Keratinocyte (primary cell): ENCODE results near the gene PLXNA2. TPM values are rescaled to one million over a fixed set of nuclear protein-coding genes. Genes with fewer than 3 reads are reported as not detected.

Experiments used
- DNase-seq: peaks from one replicate; pipeline ENCODE4 v3.0.0-alpha.2; 2011; ENCODE audit warnings: low read depth, missing footprints, low spot score
- FAIRE-seq: peaks from 2 replicates; lab custom pipeline; 2011; peaks lifted over from hg19 to GRCh38; lab: Jason Lieb, UNC
- H2AFZ ChIP-seq: 2 replicates; pipeline ENCODE4 v1.6.0; 2012; ENCODE audit warnings: low read length, control low read depth, inconsistent platforms; ENCODE audit not compliant: control insufficient read depth
- H3K27ac ChIP-seq: 2 replicates; pipeline ENCODE4 v1.5.1; 2011; ENCODE audit warnings: low read length; ENCODE audit not compliant: control insufficient read depth, insufficient read depth
- H3K27me3 ChIP-seq: 3 replicates; pipeline ENCODE4 v1.6.0; 2011; ENCODE audit warnings: low read length; ENCODE audit not compliant: control insufficient read depth, insufficient read depth; ENCODE audit errors: extremely low read depth
- H3K36me3 ChIP-seq, 2 experiments: 2 replicates in 1 of 2; 3 replicates in 1 of 2; pipeline ENCODE4 v1.5.1; 2011; ENCODE audit warnings: low read length in 2 of 2, mild to moderate bottlenecking in 1 of 2; ENCODE audit not compliant: control insufficient read depth in 2 of 2, insufficient read depth in 2 of 2; ENCODE audit errors: extremely low read depth in 1 of 2
- H3K4me1 ChIP-seq: 3 replicates; pipeline ENCODE4 v1.5.1; 2011; ENCODE audit warnings: low read length; ENCODE audit not compliant: control insufficient read depth, insufficient read depth; ENCODE audit errors: extremely low read depth
- H3K4me2 ChIP-seq: 3 replicates; pipeline ENCODE4 v1.6.0; 2011; ENCODE audit warnings: low read depth, low read length; ENCODE audit not compliant: control insufficient read depth, insufficient read depth; ENCODE audit errors: extremely low read depth
- H3K4me3 ChIP-seq, 3 experiments: fragments of 200-600 bp in 1 of 3; sonication (generic) in 1 of 3; 2 replicates in 2 of 3; 3 replicates in 1 of 3; pipeline ENCODE4 v1.5.1; 2011 to 2016; ENCODE audit warnings: low read length in 3 of 3, mild to moderate bottlenecking in 3 of 3, control low read depth in 2 of 3, inconsistent platforms in 1 of 3, low read depth in 1 of 3, mixed read lengths in 1 of 3, mixed run types in 1 of 3, moderate library complexity in 1 of 3; ENCODE audit not compliant: control insufficient read depth in 2 of 3, insufficient read depth in 2 of 3; ENCODE audit errors: extremely low read depth in 1 of 3
- H3K79me2 ChIP-seq: 2 replicates; pipeline ENCODE4 v1.6.0; 2012; ENCODE audit warnings: low read length; ENCODE audit not compliant: control insufficient read depth, insufficient read depth
- H3K9ac ChIP-seq: 3 replicates; pipeline ENCODE4 v1.6.0; 2011; ENCODE audit warnings: low read length; ENCODE audit not compliant: control insufficient read depth, insufficient read depth; ENCODE audit errors: extremely low read depth
- H3K9me1 ChIP-seq: 3 replicates; pipeline ENCODE4 v1.6.0; 2011; ENCODE audit warnings: low read length; ENCODE audit not compliant: control insufficient read depth, insufficient read depth; ENCODE audit errors: extremely low read depth
- H3K9me3 ChIP-seq: 2 replicates; pipeline ENCODE4 v1.5.1; 2012; ENCODE audit warnings: low read depth, low read length; ENCODE audit not compliant: control insufficient read depth
- H4K20me1 ChIP-seq: 3 replicates; pipeline ENCODE4 v1.6.0; 2011; ENCODE audit warnings: low read length; ENCODE audit not compliant: control insufficient read depth, insufficient read depth; ENCODE audit errors: extremely low read depth
- EZH2 ChIP-seq: IDR thresholded peaks from one replicate; pipeline ENCODE4 v1.6.1; 2012; ENCODE audit warnings: inconsistent platforms, mild to moderate bottlenecking, low read length, moderate library complexity
- dilution Hi-C: fragments of 300-500 bp; cut with MboI; formaldehyde crosslinking; loops from one replicate; pipeline ENCODE4 v1.7.0; 2020; ENCODE audit warnings: low sequenced_read_pairs; ENCODE audit not compliant: extremely low pct_ligation_motif_present
- polyA plus RNA-seq, 5 experiments: library from polyadenylated mRNA; depleted of rRNA in 3 of 5; stranded (reverse) in 3 of 5; stranded (forward) in 1 of 5; unstranded in 1 of 5; fragments of >200 nt; gene quantifications; 1 replicate in 1 of 5; 2 replicates in 3 of 5; 3 replicates in 1 of 5; pipeline versions ENCODE4 v1.2.1 to v1.2.3, GENCODE V29; 2011 to 2012; ENCODE audit warnings: missing spikeins in 2 of 5, low read depth in 1 of 5, low replicate concordance in 1 of 5
- TF ChIP-seq, protein P1 (sequence below), 3 experiments: IDR thresholded peaks in 1 of 3; conservative IDR thresholded peaks in 1 of 3; optimal IDR thresholded peaks in 1 of 3; 2 replicates in 2 of 3; 3 replicates in 1 of 3; pipeline versions ENCODE3 to v1.5.1; 2011; ENCODE audit warnings: low read length in 3 of 3, mild to moderate bottlenecking in 3 of 3, moderate library complexity in 2 of 3, control low read depth in 1 of 3, inconsistent platforms in 1 of 3; ENCODE audit not compliant: insufficient read depth in 2 of 3; ENCODE audit errors: extremely low read depth in 1 of 3

The PLXNA2 gene
- polyA plus RNA-seq, 1 donor (not counting 4 experiments of a cell fraction or from before 2014, with no cell fraction given), result 6.7 TPM

GRCh38 chr1:208030288-208031091 is 213.7 kb downstream of the PLXNA2 start:
- dilution Hi-C loops, result no loop called here
- peaks cover 3% of the 10 kb centered on the region for H3K4me1 ChIP-seq
- H3K4me2 ChIP-seq, result no peak overlapping the region
- H3K27me3 ChIP-seq, result no peaks in the 10 kb centered on the region
- no peaks in the 10 kb centered on the region for H4K20me1 ChIP-seq
- TF ChIP-seq EZH2, result no peak
- TF ChIP-seq, protein P1, sequence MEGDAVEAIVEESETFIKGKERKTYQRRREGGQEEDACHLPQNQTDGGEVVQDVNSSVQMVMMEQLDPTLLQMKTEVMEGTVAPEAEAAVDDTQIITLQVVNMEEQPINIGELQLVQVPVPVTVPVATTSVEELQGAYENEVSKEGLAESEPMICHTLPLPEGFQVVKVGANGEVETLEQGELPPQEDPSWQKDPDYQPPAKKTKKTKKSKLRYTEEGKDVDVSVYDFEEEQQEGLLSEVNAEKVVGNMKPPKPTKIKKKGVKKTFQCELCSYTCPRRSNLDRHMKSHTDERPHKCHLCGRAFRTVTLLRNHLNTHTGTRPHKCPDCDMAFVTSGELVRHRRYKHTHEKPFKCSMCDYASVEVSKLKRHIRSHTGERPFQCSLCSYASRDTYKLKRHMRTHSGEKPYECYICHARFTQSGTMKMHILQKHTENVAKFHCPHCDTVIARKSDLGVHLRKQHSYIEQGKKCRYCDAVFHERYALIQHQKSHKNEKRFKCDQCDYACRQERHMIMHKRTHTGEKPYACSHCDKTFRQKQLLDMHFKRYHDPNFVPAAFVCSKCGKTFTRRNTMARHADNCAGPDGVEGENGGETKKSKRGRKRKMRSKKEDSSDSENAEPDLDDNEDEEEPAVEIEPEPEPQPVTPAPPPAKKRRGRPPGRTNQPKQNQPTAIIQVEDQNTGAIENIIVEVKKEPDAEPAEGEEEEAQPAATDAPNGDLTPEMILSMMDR (optimal IDR thresholded peaks at IDR 0.05 in 1 of 3, IDR thresholded peaks at IDR 0.05 in 1 of 3, conservative IDR thresholded peaks at IDR 0.05 in 1 of 3; ENCODE audit: extremely low read depth in 1 of 3, insufficient read depth in 2 of 3, low read length in 3 of 3), result no peak
- no peaks in the 10 kb centered on the region for H3K9me3 ChIP-seq
- peaks cover 25 to 43% of the 10 kb centered on the region in 2 experiments for H3K36me3 ChIP-seq
- no peaks in the 10 kb centered on the region for H3K9me1 ChIP-seq
- no peak overlapping the region for H2AFZ ChIP-seq
- H3K9ac ChIP-seq, result no peak overlapping the region
- no peak overlapping the region for H3K27ac ChIP-seq
- H3K79me2 ChIP-seq, result no peaks in the 10 kb centered on the region
- DNase-seq (no peak), FAIRE-seq (no peak)
- no peak overlapping the region for H3K4me3 ChIP-seq

DNA sequence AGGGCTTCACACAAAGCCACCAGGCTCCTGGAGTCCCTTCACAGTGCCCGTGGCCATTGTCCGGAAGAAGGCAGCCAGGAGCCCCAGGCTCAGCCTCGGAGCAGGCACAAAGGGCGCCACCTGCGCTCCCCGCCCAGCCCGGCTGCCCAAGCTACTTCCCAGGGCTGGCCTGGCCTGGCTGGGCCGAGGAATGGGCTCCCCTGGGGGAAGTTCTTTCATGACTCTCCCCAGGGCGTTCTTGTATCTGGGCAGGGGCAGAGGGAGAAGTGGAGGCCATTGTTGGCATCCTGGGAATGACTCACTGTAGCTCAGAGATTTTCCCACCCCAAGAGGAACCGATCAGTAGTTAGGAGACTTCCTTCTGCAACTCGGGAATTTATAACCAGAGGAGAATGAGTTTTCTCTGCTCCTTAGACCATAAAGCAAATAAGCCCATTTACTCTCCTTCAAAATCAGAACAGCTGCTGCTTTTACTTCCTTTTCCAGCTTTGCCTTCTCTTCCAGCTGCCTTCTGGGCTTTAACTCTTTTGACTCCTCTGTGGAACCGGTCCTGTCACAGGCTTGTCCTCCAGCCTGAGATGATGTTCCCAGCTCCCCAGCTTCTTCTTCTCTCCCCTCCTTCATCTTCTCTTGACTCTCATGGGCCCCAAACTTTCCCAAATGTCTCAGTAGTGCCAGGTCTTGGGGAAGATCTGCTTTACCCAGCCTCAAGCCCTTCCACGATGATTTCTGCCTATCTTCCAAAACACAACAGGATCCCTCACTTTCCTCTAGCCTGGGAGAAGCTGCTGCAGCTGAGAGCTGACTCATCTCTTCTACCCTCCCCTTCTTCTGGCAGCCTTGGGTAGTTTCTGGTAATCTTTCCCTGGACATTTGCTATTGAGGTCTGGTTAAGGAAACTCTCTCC is 214.6 kb downstream of the PLXNA2 start:
- Histone ChIP-seq H3K4me1 (peaks cover 3% of the 10 kb centered on the region), H3K27me3 (no peaks in the 10 kb centered on the region), H3K9ac (no peak overlapping the region), H3K27ac (no peak overlapping the region), H3K9me1 (no peaks in the 10 kb centered on the region), H2AFZ (no peak overlapping the region), H3K9me3 (no peaks in the 10 kb centered on the region), H4K20me1 (no peaks in the 10 kb centered on the region), H3K4me3 (no peak overlapping the region), H3K79me2 (no peaks in the 10 kb centered on the region), H3K4me2 (no peak overlapping the region), H3K36me3 (peaks cover 25 to 43% of the 10 kb centered on the region in 2 experiments)
- TF ChIP-seq EZH2, result no peak
- TF ChIP-seq, protein P1 (optimal IDR thresholded peaks at IDR 0.05 in 1 of 3, IDR thresholded peaks at IDR 0.05 in 1 of 3, conservative IDR thresholded peaks at IDR 0.05 in 1 of 3; ENCODE audit: extremely low read depth in 1 of 3, insufficient read depth in 2 of 3, low read length in 3 of 3), result no peak
- DNase-seq (no peak), FAIRE-seq (no peak)
- dilution Hi-C loops, result no loop called here
